Measurements from ENCODE around the gene ITGB8. TPM values are rescaled to one million over a fixed set of nuclear protein-coding genes. Genes with fewer than 3 reads are reported as not detected.

ITGB8 gene
- total RNA-seq, 1 donor from 2014 or later, result 27.1 TPM

DNA sequence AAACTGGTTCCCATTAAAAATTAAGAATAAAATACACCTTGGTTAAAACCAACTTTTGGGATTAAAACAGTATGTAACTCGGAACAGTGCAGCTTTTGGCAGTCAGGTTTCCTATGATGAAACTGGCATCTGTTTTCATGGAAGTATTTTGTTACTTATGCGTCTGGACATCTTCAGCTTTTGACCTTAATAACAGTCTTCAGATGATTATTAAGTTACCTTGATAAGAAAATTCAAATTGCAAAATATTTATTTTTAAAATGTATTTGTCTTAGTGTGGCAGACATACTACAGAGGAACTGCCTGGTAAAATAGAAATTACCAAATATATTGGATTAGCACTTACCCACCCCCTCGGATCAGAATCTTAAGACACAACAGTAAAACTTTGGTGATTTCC is 100.0 kb downstream of the ITGB8 start:
- DNase-seq, result no peak

DNA sequence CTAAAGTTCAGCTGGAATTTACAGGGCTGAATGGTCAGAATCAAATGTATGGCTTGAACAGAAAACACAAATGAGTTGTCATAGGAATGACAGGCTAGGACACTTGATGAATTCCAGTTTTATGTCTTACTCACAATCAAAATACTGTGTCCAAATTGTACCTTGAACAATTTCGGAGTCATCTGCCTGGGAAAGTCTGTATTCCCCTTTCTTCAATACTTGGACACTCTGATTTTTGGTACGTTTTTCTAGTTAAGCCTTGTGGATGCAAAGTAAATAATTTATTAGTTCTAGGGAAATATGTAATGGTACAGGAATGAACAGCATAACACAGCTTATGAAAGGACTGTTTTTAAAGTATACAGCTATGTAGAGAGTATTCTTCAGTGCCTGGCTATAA is 100.4 kb downstream of the ITGB8 start:
- DNase-seq, result no peak

DNA sequence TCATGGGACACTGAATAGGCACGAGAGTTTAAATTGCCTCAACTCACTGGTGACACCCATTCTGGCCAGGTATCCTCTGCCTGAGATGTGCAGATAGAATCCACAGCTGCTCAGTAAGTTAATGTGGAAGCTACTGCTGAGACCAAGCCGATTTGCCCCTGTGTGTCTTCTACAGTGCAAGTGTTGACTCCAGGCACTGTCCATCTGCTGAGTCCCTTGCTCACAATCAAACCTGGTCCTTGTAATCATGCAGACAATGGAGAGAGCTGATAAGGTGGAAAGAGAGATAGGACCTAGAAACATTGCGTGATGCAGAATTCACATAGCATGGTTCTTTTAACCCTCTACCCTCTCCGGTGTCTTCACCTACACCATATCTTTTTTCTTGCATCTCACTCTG is 101.4 kb downstream of the ITGB8 start:
- no peak for DNase-seq

DNA sequence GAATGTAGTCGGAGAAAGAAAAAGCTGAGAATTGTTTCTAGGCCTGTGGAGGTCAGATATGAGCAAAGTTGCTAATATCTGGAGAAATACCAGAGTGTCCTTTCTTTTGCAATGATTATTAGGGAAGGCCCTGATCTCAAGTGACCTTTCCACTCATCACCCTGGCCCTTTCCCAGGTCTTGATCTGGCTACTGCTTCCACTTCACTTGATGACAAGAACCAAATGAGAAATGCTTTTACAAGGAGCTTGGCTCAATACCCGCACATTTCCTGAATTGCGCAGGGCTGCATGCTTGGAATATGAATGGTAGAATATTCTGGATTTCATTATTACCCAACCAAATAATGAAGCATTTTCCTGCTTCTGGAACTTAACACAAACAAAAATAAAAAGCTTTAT is 104.6 kb downstream of the ITGB8 start:
- DNase-seq, result no peak

DNA sequence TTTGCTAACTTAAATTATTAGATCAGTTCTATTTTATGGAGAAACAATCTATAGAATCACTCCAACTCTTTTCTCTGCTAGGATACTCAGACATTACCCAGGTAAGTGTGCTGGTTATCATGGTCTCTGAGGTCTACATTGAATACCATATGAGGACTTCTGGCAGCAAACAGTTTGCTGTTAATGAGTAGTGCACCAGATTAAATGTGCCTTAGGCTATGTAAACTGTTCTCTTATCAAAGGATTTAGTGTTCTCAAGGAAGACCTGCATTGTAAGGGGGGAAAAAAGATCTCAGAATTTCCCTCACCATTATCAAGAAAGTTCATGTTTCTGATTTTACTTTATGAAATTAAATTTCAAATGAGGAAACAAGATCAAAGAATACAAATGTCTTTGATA is 107.5 kb downstream of the ITGB8 start:
- no peak for DNase-seq

DNA sequence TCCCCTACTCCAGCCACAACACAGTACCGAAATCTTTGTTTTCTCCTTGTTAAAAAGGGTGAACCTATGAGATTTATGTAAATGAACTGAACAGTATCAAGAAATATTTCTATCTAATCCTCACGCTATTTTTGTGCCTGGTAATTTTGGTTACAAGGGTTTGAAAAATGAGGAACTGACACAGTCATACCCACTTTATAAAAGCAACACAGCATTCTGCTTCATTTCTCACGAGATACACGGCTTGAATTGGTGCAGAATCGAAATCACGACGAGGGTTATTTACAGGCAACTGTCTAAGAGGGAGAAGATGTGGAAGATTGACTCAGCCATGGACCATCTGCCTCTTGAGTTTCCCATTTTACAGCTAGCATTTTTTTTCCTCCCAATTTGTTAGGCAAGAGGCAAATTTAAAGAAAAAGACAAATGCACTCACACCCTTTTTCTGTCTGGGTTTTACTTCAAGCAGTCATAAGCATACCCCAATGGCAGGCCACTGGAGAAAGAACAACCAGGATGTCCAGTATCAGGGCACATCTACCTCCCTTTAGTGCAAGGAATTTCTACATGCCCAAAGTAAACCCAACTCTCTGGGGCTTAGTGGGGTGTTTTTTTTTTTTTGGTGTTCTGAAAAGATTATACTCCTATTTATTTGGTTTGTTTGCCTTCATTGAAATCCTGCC is 108.1 kb downstream of the ITGB8 start:
- no peak for DNase-seq

DNA sequence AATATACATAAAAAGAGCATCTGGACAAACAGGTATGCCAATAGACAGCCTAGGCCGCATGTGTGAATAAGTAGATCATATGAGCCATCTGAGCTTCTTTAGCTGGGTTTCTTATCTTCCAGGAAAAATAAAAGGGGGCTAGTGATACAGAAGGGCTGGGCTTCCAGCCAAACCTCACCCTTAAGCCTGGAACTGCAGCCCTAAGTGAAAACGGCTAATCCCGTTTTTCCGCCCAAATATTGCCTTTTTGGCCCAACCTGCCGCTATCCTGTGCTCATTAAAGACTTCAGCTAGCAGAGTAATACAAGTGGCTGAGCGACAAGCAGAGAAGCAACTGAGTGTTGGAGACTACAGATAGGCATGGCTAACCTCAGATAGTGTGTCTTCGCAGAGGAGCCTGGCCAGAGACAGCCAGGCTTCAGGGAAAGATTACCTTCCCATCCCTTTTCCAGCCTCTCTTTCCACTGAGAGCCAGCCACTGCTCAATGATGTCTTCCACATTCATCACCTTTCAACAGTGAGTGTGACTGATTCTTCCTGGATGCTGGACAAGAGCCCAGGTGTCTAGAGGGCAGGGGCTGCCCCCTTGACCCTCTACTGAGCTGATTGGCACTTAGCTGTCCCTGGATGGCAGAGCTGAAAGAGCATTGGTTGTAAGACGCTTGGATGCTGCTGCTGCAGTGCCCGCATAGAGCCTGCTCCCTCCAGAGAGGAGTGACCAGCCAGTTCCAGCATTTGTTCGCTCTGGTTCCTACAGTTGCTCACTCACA is 108.9 kb downstream of the ITGB8 start:
- no peak for DNase-seq

DNA sequence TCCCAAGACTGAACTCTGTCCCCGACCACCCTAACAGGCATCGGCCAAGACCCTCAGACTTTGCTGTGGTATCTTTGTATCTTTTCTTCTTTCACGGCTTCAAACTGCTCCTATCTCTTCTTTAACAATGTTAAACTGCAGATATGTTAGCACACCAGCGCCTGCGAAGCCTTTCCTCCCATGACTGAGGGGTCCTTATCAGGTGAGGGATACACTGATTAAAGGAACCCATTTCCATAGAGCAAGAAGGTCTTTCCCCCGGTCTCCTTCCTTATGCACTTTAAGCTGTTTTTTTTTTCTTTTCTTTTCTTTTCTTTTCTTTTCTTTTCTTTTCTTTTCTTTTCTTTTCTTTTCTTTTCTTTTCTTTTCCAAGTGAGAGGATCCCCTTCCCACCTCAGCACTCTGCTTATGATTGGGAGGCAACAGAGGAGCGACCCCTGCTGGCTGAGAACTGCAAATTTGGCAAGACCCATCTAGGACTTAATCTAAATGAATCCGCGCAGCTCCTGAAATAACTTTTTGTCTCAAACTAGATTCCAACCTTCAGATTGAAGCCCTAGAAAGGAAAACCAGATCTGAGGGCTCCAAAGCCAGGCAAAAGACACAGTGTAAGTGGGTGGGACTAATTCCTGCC is 109.9 kb downstream of the ITGB8 start:
- DNase-seq, result no peak

DNA sequence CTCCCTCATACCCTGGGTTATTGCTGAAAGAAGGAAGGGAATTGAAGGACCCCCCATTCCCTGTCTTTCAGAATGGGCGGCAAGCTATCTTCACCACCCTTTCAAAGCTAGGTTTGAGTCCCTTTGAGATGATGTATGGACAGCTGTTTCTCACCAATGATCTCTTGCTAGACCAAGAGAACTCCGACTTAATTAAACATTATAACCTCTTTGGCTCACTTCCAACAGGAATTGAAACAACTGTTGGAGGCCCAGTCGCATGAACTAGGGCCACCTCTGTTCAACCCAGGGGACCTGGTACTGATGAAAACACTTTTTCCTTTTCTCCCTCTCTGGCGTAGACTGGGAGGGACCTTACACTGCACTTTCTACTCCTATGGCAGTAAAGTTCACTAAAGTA is 110.6 kb downstream of the ITGB8 start:
- no peak for DNase-seq

DNA sequence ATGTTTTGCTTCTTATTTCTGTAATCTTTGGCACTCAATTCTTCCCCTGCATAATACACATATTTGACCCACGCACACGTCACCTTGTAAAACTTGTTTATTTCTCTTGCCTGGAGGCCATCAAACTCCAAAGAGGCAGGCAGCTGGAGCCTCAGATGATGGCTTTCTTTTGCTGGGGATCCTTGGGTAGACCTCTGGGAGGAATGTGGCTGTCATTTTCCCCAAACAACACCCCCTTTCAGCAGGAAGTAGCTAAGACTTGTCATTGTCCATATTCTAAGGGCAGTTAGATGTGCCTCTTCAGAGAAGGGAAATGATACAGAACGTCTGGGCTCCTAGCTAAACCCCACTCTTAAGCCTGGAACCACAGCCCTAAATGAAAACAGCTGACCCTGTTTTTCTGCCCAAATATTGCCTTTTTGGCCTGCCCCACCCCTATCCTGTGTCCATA is 111.3 kb downstream of the ITGB8 start:
- DNase-seq, result no peak

DNA sequence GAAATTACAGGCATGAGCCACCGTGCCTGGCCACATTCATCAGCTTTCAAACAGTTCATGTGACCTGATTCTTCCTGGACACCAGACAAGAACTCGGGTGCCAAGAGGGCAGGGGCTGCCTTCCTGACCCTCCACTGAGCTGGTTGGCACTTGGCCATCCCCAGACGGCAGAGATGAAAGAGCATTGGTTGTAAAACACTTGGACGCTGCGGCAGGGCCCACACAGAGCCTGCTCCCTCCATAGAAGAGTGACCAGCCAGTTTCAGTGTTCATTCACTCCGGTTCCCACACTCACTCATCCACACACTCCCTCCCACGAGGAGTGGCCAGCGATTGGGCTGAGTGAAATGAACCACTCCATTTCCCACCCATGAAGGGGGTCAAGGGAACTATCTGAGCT is 112.3 kb downstream of the ITGB8 start:
- DNase-seq, result no peak

DNA sequence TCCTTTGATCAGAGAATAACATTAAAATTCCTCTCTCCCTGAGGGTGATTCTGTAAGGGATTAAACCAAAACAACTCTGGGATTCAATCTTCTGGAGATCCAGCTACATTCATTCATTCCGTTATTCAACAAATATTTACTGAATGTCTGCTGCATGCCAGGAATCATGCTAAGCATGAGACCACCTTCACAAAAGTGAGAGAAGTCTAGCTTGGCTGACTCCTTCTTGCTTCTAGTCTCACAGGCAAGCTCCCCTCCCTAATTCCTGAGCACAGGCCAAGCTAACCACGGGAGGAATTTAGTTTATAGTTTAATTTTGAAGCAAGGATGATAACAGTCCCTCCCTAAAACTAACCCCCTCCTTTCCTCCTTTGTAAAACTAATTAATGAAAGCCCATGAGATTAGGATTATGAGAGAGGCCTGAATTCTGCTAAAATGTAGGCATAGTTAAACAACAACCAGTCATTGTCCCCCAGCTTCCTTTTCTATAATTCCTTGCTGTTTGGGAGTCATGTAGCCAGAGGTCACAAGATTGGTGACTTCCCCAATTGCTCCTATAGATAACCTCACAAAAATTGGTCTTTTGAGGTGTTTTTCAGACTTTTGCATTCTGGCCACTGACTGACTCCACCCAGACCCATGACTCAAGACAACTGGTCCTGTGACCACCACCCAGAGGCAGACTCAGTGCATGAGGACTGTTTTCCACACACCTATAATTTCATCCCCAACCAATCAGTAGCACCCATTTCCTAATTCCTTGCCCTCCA is 113.5 kb downstream of the ITGB8 start:
- DNase-seq, result peak; percentile 43

DNA sequence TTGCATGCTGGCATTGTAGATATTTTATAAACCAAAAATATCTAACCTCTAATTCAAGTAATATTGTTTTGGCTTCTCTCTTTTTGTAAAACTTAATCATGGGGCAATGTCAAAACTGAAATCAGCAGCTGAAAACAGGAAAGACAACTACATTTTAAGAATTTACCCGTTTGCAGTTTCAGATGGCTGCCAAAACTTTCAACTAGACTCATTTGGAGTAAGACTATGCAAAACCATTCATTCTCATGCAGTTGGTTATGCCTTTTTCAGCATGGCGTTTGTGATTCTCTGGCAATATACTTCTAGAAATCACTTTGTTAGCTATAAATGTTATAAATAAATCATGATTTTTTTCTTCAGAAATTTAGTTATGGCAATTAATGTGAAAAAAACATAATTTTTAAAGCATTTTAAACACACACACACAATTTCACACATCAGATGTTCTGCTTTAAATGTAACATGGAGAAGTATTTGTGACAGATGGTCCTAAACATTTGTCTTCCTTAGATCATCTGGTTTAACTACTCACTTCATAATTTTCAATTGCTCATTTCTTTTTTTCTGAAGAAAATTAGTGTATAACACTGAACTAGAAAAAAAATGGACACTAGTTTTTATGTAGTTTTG is 116.4 kb downstream of the ITGB8 start:
- DNase-seq, result no peak

DNA sequence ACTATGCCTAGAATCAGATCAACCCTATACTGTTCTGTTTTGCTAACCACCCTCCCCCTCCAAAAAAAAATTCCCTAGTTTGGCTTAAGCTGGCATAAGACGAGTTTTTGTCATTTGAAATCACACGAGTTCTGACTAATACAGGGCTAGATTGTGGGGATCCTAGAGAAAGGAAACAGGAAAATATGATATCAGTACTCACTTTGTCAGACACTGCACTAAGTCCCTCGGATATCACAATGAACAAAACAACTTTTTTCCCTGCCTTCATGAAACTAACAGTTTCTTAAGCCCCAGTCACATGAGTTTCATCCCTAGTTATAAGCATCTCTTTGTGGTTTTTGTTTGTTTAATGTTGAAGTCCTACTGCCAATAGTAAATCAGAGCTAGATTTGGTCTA is 118.5 kb downstream of the ITGB8 start:
- no peak for DNase-seq

DNA sequence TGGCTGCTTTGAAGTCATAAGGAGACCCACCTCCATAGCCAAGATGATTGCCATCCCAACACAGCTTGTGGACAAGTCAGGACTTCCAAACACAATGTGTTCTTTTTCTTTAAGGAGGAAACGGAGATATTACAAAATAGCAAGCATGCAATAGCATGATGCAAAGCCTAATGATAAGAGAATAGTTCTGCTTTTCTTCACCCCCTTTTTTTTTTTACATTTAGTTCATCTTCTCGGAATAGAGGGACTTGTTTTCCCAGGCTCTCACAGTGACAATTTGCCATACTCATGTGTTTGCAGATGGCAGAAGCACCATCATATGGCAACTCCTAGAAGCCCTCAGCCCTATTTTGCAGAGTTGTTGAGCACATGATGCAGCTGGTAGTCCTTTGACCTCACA is 119.8 kb downstream of the ITGB8 start:
- DNase-seq, result no peak

DNA sequence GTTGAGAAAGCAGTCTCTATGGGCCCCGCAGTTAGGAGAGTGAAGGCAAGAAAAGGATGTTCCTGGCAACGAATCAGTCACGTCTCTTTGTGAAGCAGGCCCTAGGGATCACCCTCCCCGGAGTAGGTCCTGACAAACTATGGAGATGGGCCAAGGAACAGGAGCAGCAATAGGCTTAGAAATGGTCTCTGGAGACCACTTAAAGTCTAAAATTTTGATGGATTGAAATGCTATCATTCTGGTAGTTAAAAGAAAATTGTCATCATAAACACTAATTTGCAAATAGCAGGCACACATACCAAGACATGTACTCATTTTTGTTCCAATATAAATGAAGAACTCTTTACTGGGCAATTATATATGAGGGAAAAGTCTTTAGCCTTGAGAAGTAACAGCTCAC is 123.5 kb downstream of the ITGB8 start:
- DNase-seq, result no peak

DNA sequence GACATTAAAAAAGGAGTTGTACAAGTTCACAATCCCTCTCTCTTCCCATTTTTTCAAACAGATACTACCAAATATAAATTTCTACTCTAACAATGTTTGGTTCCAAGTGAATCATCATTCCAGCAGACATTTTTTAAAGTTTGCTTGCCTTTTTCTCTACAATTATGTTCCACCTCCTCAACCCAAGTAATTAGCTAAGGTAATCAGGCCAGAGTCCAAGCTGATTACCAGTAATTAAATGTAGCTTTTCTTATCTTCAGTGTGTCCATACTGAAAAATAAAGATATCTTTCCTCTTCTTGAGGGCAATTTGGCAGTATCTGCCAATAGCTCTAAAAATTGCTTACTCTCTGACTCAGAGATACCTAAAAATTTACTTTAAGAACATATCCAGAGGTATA is 126.0 kb downstream of the ITGB8 start:
- no peak for DNase-seq

DNA sequence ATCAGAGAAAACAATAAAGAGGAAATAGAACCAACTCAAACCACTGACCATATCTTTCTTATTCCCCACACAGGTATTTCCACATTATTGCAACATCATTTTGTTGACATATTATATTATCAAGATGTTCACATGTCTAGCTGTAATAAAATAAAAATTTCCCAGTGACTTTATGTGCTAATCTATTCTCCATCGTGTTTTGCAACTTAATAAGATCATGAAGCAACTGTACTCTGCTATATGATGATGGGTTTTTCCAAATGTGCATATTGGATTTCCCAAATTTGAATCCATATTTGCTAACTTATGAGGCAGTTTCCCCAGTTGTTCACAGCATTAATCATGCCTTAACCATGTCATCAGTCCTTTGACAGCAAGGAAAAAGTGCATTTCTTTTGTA is 127.8 kb downstream of the ITGB8 start:
- DNase-seq, result no peak

DNA sequence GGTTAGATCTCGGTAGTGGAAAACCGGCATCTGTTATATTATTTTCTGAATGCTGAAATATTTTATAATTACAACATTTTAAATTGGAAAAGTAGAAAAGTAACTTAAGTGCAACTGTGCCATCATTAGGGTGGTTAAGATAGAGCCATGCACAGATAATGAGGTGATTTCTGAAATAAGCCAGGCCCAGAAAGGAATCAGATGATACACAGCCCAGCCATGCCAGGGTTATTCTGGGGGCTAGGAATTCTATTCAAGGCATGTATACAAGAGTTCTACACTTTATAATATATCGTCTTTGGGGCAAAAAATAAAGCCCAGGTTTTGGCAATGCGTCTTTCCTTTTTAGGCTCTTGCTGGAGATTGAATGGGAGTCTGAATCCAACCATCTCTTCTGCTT is 128.7 kb downstream of the ITGB8 start:
- DNase-seq, result no peak

DNA sequence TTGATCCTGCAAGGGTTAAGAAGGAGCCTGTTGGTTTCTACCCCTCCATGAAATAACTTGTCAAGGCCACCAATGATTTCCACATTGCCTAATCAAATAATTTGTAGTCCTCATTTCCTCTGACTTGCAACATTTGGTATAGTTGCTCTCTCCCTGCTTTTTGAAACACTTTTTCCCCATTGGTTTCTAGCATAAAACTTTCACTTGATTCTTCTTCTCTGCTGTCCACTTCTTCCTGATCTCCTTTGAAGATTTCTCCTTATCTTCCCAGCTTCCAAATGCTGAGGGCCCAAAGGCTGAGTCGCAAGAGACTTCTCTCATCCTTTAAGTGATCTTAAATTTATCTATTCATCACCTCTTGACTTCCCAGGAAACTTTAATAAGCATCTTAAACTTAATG is 134.2 kb downstream of the ITGB8 start:
- DNase-seq, result no peak
